ENCODE results near the gene CRYBA2. TPM values are rescaled to one million over a fixed set of nuclear protein-coding genes. Genes with fewer than 3 reads are reported as not detected.
A peak's percentile ranks its signal among the peaks of the same experiment; 100 is the strongest.

The CRYBA2 gene
- total and polyA plus RNA-seq, 2 of the 8 experiments (the other 6 are each of a cell fraction or from before 2014, with no cell fraction given): not detected

DNA sequence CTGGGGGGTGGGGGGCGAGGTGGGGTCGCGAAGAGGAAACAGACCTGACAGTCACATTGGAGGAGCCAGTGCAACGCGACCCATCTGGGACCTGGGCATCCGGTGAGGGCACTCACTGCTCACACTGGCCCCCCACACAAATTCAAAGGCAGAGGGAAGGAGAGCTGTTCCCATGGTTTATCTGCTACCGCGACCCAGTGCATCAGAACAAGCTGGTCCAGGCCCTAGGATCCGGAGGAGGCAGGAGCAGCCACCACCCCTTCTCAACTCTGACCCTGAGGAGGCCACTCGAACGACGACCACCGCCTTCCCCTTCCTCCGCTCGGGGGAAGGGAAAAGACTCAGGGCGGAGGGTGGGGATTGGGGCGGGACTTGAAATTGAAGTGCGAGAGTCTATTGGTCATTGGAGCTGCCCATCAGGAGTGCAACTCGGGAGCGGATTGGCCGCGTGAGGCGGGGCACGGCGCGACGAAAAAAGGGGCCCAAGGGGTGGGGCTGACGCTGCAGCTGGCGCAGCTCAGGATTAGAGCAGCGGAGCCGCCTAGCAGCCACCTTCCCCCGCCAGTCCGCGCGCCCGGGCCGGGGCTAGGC, 34.0 kb downstream of the CRYBA2 start, which contains the start of gene CDK5R2 (continued):
- TF ChIP-seq, protein P1, sequence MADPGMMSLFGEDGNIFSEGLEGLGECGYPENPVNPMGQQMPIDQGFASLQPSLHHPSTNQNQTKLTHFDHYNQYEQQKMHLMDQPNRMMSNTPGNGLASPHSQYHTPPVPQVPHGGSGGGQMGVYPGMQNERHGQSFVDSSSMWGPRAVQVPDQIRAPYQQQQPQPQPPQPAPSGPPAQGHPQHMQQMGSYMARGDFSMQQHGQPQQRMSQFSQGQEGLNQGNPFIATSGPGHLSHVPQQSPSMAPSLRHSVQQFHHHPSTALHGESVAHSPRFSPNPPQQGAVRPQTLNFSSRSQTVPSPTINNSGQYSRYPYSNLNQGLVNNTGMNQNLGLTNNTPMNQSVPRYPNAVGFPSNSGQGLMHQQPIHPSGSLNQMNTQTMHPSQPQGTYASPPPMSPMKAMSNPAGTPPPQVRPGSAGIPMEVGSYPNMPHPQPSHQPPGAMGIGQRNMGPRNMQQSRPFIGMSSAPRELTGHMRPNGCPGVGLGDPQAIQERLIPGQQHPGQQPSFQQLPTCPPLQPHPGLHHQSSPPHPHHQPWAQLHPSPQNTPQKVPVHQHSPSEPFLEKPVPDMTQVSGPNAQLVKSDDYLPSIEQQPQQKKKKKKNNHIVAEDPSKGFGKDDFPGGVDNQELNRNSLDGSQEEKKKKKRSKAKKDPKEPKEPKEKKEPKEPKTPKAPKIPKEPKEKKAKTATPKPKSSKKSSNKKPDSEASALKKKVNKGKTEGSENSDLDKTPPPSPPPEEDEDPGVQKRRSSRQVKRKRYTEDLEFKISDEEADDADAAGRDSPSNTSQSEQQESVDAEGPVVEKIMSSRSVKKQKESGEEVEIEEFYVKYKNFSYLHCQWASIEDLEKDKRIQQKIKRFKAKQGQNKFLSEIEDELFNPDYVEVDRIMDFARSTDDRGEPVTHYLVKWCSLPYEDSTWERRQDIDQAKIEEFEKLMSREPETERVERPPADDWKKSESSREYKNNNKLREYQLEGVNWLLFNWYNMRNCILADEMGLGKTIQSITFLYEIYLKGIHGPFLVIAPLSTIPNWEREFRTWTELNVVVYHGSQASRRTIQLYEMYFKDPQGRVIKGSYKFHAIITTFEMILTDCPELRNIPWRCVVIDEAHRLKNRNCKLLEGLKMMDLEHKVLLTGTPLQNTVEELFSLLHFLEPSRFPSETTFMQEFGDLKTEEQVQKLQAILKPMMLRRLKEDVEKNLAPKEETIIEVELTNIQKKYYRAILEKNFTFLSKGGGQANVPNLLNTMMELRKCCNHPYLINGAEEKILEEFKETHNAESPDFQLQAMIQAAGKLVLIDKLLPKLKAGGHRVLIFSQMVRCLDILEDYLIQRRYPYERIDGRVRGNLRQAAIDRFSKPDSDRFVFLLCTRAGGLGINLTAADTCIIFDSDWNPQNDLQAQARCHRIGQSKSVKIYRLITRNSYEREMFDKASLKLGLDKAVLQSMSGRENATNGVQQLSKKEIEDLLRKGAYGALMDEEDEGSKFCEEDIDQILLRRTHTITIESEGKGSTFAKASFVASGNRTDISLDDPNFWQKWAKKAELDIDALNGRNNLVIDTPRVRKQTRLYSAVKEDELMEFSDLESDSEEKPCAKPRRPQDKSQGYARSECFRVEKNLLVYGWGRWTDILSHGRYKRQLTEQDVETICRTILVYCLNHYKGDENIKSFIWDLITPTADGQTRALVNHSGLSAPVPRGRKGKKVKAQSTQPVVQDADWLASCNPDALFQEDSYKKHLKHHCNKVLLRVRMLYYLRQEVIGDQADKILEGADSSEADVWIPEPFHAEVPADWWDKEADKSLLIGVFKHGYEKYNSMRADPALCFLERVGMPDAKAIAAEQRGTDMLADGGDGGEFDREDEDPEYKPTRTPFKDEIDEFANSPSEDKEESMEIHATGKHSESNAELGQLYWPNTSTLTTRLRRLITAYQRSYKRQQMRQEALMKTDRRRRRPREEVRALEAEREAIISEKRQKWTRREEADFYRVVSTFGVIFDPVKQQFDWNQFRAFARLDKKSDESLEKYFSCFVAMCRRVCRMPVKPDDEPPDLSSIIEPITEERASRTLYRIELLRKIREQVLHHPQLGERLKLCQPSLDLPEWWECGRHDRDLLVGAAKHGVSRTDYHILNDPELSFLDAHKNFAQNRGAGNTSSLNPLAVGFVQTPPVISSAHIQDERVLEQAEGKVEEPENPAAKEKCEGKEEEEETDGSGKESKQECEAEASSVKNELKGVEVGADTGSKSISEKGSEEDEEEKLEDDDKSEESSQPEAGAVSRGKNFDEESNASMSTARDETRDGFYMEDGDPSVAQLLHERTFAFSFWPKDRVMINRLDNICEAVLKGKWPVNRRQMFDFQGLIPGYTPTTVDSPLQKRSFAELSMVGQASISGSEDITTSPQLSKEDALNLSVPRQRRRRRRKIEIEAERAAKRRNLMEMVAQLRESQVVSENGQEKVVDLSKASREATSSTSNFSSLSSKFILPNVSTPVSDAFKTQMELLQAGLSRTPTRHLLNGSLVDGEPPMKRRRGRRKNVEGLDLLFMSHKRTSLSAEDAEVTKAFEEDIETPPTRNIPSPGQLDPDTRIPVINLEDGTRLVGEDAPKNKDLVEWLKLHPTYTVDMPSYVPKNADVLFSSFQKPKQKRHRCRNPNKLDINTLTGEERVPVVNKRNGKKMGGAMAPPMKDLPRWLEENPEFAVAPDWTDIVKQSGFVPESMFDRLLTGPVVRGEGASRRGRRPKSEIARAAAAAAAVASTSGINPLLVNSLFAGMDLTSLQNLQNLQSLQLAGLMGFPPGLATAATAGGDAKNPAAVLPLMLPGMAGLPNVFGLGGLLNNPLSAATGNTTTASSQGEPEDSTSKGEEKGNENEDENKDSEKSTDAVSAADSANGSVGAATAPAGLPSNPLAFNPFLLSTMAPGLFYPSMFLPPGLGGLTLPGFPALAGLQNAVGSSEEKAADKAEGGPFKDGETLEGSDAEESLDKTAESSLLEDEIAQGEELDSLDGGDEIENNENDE (IDR thresholded peaks at IDR 0.05; ENCODE audit: insufficient replicate concordance, low read length): no peak
- TF ChIP-seq POLR2AphosphoS5 (IDR thresholded peaks at IDR 0.05; ENCODE audit: low read depth, low read length) (no peak), RFX5 (IDR thresholded peaks at IDR 0.05; ENCODE audit: borderline replicate concordance, low read depth, low read length) (no peak), SIN3A (conservative IDR thresholded peaks at IDR 0.05 in 1 of 2, IDR thresholded peaks at IDR 0.05 in 1 of 2; ENCODE audit: low read depth in 1 of 2, low read length in 2 of 2) (peak in 1 of 2 experiments; percentile 48; a peak in 1 of 4 replicates), TCF12 (IDR thresholded peaks at IDR 0.05; ENCODE audit: low read depth, low read length) (no peak), SAP30 (IDR thresholded peaks at IDR 0.05; ENCODE audit: insufficient read depth, insufficient replicate concordance, low read length) (no peak), TAF1 (IDR thresholded peaks at IDR 0.05; ENCODE audit: low read depth, low read length) (0 out of 2 replicates have a peak, but pooled peaks have one; percentile 21), SP4 (IDR thresholded peaks at IDR 0.05; ENCODE audit: low read length) (peak; percentile 81), CBX5 (IDR thresholded peaks at IDR 0.05; ENCODE audit: low read depth, low read length) (no peak)
- TF ChIP-seq, protein P2, sequence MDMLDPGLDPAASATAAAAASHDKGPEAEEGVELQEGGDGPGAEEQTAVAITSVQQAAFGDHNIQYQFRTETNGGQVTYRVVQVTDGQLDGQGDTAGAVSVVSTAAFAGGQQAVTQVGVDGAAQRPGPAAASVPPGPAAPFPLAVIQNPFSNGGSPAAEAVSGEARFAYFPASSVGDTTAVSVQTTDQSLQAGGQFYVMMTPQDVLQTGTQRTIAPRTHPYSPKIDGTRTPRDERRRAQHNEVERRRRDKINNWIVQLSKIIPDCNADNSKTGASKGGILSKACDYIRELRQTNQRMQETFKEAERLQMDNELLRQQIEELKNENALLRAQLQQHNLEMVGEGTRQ (IDR thresholded peaks at IDR 0.05; ENCODE audit: low read length): no peak
